ENCODE measurements around the gene IPPK.

IPPK gene

DNA sequence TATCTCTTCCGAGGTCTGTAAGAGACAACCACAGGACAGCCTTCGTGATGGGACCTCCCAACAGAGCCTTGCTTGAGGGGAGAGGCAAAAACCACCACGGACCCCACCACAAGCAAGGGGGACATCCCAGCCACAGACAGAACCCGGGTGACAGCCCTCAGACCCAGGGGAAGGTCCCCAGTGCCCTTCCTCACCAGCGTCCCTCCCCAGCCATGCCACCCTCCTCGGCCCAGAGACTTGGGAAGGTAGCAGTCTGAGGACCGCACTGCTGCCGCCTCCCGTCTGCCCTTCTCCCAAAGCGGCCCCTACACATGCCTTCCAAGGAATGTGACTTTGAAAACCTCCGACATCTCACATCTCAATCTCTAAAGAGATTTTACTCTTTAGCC lies 13.4 kb downstream of the IPPK start:
- no peak for DNase-seq

DNA sequence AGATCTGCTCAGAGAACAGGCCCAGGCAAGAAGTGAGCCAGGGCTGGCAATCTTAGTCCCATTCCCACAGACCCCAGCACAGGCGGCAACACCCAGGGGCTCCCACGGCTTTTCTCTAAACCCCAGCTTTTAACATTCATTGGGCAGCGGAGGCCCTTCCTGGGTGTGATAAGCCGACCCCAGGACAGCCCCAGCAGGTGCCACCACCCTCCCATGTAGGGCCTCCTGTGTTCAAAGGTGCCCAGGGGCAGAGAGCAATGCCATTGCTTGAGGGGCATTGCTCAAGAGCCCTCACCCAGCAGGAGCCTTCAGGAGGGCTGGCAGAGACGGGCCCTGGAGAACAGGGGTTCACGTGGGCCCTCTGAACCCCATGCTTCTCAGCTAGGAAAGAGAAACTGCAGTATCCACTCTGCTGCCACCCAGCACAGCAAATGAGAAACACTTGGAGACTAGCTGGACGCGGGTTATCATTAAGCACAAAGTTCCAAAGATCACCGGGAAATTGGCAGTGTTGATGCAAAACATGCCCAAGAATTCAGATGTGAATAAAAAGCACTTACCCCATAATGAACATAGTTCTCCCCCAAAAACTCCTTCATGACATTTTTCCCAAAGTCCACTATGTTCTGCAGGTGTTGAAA lies 13.9 kb downstream of the IPPK start:
- no peak for DNase-seq

DNA sequence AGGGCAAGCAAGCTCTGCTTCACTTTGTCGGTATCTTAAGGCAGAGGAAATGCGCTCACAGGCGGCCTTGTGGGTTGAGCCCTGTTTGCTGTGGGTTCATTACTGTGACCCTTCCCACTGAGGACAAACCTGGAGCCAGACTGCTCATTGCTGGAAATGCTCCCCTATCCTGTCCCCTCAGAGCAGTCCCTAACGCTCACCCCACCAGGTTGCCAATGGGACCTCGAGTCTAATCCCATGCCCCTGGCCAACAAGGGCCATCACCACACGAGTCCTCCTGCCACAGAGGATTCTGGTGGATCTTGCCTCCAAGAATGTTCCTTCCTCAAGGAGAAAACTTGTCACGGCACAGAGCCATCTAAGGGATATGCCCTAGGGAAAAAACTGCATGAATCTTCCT lies 14.6 kb downstream of the IPPK start:
- no peak for DNase-seq

GRCh38 chr9:92654481-92655301 lies 15.2 kb downstream of the IPPK start:
- DNase-seq = no peak

DNA sequence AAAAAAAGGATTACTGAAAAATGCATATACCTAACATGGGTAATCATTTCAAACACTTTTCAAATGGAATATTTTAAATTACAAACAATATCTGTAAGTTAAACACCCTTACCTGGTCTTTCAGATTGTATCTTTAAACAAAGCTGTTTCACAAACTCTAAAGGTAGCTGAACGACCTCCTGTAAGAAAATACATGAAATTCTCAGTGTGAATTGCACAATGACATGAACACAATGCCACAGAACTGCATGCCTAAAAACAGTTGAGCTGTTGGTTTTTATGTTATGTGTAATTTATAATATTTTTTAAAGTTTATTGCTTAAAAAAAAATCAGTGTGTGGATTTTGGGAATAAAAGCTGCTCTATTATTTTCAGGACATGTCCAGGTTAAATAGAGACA lies 17.5 kb downstream of the IPPK start:
- DNase-seq = no peak

DNA sequence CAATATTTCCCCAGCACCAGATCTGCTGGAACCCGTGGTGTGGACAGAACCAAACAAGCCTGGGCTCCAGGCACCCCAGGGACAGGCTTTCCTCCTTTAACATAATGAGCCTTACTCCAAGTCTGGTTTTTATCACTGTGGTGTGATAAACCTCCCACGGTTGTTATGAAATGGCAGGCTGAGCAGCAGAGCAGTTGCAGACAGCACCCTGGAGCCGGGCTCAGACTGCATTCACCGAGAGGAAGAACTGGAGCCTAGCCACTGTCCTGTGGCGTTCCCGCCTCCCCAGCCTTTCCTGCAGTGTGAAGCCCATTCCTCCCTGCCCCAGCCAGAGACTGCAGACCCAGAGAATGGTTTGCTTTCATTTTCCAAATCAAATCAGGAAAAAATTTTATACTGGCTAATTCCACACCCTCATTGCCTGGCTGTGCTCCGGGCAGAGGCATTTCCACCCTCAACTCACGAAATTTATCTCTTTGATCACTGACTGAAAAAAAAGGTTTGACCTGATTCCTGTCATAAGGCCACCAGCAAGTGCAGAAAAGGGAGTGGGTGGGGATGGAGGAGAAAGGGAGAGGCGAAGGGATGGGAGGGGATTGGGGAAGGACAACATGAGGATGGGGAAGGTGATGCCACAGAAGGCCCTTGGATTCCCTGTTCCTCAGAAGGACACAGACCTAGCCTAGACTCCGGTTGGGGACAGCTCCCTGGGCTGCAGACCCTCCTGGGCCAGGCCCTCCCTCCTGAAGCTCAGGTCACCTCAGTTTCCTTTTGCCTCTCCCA lies 18.9 kb downstream of the IPPK start:
- no peak for DNase-seq

GRCh38 chr9:92650296-92650695 lies 19.6 kb downstream of the IPPK start:
- DNase-seq = no peak

DNA sequence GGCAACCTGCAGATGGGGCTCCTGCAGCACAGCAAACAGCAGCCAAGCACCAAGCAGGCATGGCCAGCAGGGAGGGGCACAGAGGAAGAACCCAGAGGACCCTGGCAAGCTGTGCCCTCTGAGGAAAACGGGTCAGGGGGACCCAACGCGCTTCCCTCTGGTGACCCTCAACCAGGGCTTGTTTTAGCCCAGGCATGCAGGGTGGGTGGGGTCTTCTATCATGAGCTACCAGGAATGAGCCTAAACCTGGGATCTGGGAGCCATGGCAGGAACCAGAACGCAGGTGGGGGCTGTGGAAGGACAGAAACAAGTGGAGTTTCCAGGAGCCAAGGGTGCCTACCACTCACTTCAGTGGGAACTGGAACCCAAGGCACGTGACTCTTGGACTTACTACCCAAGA lies 20.9 kb downstream of the IPPK start:
- no peak for DNase-seq

- no peak for DNase-seq
Measured at GRCh38 chr9:92648474-92648971, 21.4 kb downstream of the IPPK start.

- no peak for DNase-seq
Measured at GRCh38 chr9:92647671-92648473, 22.1 kb downstream of the IPPK start.

- DNase-seq = no peak
Measured at GRCh38 chr9:92645041-92645440, 24.9 kb downstream of the IPPK start.

DNA sequence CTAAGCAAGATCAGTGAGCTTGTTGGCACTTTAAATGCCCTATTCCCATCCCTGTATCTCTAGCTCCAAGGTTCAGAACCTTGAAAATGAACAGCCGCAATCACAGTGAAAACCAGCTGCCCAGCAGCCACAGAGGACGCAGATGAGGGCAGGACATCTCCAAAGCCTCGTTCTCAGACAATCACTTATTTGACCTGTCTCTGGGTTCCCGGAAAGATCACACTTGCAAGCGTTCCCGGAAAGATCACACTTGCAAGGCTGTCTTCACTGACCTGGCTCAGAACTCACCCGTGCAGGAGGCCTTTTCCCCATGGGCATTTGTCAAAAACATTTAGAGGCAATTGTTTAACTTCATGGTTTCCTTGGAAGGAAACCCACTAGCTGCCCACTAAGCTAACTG lies 25.7 kb downstream of the IPPK start:
- DNase-seq = no peak

DNA sequence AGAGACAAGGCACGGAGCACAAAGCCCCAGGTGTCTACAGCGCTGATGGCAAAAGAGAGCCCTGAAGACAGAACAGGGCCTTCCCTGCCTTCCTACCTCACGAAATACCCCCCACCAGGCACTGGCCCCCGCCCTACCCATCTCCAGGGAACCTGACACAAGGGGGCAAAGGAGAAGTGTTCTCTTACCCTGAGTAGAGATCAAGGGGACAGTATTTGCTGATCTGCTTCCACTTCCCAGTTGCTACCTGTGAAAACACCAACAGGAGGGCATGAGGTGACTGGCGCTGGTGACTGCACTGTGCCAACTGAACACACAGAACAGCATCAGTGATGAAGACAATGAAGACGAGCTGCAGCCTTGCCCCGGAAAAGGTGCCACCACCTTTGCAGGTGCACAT lies 27.4 kb downstream of the IPPK start:
- no peak for DNase-seq

- DNase-seq = no peak
Measured at GRCh38 chr9:92642041-92642451, 27.9 kb downstream of the IPPK start.

- DNase-seq = no peak
Measured at GRCh38 chr9:92641092-92641809, 28.7 kb downstream of the IPPK start.

GRCh38 chr9:92640398-92641091 lies 29.4 kb downstream of the IPPK start:
- DNase-seq = no peak

GRCh38 chr9:92639791-92640271 lies 30.1 kb downstream of the IPPK start:
- DNase-seq = no peak

- DNase-seq = no peak
Measured at GRCh38 chr9:92639124-92639523, 30.8 kb downstream of the IPPK start.

GRCh38 chr9:92638621-92639101 lies 31.3 kb downstream of the IPPK start:
- DNase-seq = no peak

DNA sequence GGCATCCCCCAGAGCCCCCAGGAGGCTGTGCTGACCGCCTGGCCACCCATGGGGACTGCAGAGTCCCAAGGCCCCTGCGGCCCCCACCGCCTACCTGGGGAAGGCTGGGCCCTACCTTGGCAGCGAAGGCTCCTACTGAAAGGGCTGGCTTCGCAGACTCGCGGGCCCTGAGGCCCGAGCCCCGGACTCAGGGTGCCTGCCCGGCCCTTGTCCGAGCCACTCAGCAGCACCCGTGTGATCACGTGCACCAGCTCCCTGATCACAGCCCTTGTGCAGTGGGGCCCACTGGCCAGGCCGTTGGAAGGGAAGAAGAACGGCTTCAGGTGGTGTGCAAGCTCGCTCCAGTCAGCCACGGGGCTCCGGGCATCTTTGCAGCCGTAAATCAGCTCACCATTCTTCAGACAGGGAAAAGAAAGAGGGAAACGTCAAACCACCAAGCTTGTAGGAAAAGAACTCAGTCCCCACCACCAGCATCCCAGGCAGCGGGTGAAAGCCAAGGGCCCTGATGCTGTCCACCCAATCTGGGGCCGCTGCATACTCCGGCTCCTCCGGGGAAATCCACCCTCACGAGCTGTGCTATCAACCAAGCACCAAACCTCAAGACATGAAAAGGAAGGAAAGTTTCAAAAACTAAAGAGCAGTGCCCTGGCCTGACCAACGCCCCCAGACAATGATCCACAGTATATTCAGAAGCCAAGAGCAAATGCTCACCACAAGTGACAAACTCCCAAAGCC lies 31.9 kb downstream of the IPPK start:
- DNase-seq = no peak
